SU-DHL-6 (cell line): ENCODE data around the gene HSD3B2.

Experiments used
- EZH2phosphoT487 ChIP-seq: fragments of 200-600 bp; sonication (generic), shearing (Covaris generic); conservative IDR thresholded peaks from 2 replicates; pipeline ENCODE4 v1.6.1; 2018; ENCODE audit warnings: mild to moderate bottlenecking, antibody characterized with exemption, low read length, moderate library complexity, mixed read lengths
- TF ChIP-seq, protein P1 (sequence below): fragments of 200-600 bp; sonication (generic); IDR thresholded peaks from one replicate; pipeline ENCODE4 v1.5.1; 2017; ENCODE audit warnings: antibody characterized with exemption, mild to moderate bottlenecking, low read length, moderate library complexity; ENCODE audit not compliant: insufficient read depth, poor library complexity, severe bottlenecking

DNA sequence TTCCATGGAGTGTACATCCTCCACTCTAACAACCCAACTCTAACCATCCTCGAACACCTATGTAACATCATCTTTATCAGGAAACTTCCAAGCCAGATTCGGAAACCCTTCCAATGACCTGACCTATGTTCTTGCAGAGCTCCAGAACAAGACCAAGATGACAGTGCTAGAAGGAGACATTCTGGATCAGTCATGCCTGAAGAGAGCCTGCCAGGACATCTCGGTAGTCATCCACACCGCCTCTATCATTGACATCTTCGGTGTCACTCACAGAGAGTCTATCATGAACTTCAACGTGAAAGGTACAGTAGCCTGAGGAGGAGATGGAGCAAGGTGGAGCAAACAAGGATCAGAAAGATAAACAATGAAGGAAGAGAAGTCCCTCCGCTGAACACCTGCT lies 56.0 kb downstream of the HSD3B2 start:
- TF ChIP-seq, protein P1, sequence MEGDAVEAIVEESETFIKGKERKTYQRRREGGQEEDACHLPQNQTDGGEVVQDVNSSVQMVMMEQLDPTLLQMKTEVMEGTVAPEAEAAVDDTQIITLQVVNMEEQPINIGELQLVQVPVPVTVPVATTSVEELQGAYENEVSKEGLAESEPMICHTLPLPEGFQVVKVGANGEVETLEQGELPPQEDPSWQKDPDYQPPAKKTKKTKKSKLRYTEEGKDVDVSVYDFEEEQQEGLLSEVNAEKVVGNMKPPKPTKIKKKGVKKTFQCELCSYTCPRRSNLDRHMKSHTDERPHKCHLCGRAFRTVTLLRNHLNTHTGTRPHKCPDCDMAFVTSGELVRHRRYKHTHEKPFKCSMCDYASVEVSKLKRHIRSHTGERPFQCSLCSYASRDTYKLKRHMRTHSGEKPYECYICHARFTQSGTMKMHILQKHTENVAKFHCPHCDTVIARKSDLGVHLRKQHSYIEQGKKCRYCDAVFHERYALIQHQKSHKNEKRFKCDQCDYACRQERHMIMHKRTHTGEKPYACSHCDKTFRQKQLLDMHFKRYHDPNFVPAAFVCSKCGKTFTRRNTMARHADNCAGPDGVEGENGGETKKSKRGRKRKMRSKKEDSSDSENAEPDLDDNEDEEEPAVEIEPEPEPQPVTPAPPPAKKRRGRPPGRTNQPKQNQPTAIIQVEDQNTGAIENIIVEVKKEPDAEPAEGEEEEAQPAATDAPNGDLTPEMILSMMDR: no peak
- no peak for TF ChIP-seq EZH2phosphoT487
